Measurements from ENCODE around the gene PRSS36.
"Not testable (repeated sequence)": the region's sequence is repeated elsewhere in the genome, so short reads cannot be mapped to it uniquely, and the experiment has no call there.

PRSS36 gene

GRCh38 chr16:31149894-31150890, at the start of gene PRSS36:
TSS of gene PRSS36 (minus strand) at chr16:31150066. CDS start at chr16:31150035, 31 bp downstream.
- no peak for DNase-seq (ENCODE audit: low spot score)

- DNase-seq (ENCODE audit: low spot score) = no peak
Measured at GRCh38 chr16:31199430-31200041, 49.7 kb upstream of the PRSS36 start.

GRCh38 chr16:31198207-31198882, 48.5 kb upstream of the PRSS36 start:
- DNase-seq (ENCODE audit: low spot score) = no peak

- no peak for DNase-seq (ENCODE audit: low spot score)
Measured at GRCh38 chr16:31196324-31197088, 46.6 kb upstream of the PRSS36 start.

- DNase-seq (ENCODE audit: low spot score) = not testable (repeated sequence)
Measured at GRCh38 chr16:31195861-31196260, 46.0 kb upstream of the PRSS36 start.

- no peak for DNase-seq (ENCODE audit: low spot score)
Measured at GRCh38 chr16:31194898-31195297, 45.0 kb upstream of the PRSS36 start.

GRCh38 chr16:31193874-31194273, 44.0 kb upstream of the PRSS36 start:
- no peak for DNase-seq (ENCODE audit: low spot score)

- DNase-seq (ENCODE audit: low spot score) = no peak
Measured at GRCh38 chr16:31192856-31193642, 43.2 kb upstream of the PRSS36 start.

- no peak for DNase-seq (ENCODE audit: low spot score)
Measured at GRCh38 chr16:31191697-31192428, 42.0 kb upstream of the PRSS36 start.

GRCh38 chr16:31190818-31191444, 41.1 kb upstream of the PRSS36 start:
- no peak for DNase-seq (ENCODE audit: low spot score)

GRCh38 chr16:31190061-31190460, 40.2 kb upstream of the PRSS36 start:
- DNase-seq (ENCODE audit: low spot score) = no peak

GRCh38 chr16:31189412-31189778, 39.5 kb upstream of the PRSS36 start:
- no peak for DNase-seq (ENCODE audit: low spot score)

GRCh38 chr16:31188450-31189411, 38.9 kb upstream of the PRSS36 start:
- no peak for DNase-seq (ENCODE audit: low spot score)

- DNase-seq (ENCODE audit: low spot score) = no peak
Measured at GRCh38 chr16:31187808-31188189, 37.9 kb upstream of the PRSS36 start.

GRCh38 chr16:31186930-31187807, 37.3 kb upstream of the PRSS36 start:
- no peak for DNase-seq (ENCODE audit: low spot score)

GRCh38 chr16:31186176-31186575, 36.3 kb upstream of the PRSS36 start:
- no peak for DNase-seq (ENCODE audit: low spot score)

- no peak for DNase-seq (ENCODE audit: low spot score)
Measured at GRCh38 chr16:31185339-31185738, 35.5 kb upstream of the PRSS36 start.

- no peak for DNase-seq (ENCODE audit: low spot score)
Measured at GRCh38 chr16:31184888-31185287, 35.0 kb upstream of the PRSS36 start.
